NCI-H446 treated with DMSO at 0.1 percent for 48 hours (cell line): ENCODE results near the gene EPS8L2.

Source experiments
- DNase-seq: peaks from one replicate; lab custom pipeline; 2025; lab: John Stamatoyannopoulos, UW

EPS8L2 gene

DNA sequence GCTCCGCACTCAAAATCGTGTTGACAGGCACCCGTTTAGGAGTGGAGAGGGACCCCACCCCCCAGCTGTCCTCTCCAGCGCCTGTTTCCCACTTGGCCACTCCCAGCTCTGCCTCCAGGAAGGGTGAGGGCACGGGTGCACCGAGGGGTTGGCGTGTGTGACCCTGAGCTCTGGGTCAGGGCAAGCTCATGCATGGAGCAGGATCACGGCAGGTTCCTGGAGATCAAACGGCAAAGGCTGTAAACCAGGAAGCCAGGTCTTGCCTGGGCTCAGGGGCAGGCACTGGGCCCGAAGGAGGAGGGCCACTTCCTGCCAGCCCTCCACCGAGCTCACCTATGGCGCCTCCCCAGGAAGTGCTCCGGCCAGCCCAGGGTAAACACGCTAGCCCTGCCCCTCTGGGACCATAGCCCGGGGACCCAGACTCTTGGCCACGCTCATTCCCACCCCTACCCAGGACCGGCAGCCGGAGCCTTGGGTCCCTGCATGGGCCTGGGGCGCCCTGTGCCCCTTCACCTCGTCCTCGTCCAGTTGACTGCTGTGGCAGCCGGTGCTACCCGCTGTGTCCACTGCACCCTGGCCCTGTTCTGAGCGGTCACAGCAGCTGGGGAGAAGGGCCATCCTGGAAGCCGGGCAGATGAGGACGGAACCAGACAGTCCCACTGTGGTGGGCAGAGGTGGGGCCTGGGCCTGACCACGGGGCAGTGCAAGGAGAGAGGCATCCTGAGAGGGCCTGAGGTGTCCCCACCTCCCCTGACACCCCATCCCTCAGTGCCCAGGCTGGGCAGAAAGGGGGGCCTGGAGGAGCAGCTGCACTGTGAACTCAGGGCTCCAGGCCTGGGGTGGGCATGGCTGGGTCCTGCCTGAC is 1.0 kb upstream of the EPS8L2 start:
- DNase-seq: no peak

DNA sequence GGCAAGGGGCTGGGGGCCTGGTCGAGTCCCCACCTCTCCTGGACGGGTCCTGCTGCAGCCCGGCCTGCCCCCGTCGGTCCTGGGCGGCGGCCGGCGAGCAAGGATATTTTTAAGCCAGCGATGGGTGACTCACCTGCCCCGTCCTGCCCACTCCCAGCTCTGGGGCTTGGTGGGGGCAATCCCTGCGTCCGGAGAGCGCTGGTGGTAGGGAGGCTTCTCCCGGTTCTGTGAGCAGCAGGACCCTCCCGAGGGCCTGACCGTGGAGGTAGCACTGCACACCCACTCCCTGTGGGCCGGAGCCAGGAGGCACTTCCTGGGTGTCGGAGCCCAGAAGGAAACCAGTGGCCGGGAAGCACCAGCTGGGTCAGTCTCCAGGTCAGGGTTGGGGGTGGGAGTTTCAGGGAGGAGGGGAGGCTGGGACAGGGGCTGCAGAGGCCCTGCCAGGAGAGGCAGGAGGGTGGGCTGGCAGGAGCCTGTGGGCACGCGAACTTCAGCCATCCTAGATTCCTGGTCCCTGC is 467 bp downstream of the EPS8L2 start:
- no peak for DNase-seq

DNA sequence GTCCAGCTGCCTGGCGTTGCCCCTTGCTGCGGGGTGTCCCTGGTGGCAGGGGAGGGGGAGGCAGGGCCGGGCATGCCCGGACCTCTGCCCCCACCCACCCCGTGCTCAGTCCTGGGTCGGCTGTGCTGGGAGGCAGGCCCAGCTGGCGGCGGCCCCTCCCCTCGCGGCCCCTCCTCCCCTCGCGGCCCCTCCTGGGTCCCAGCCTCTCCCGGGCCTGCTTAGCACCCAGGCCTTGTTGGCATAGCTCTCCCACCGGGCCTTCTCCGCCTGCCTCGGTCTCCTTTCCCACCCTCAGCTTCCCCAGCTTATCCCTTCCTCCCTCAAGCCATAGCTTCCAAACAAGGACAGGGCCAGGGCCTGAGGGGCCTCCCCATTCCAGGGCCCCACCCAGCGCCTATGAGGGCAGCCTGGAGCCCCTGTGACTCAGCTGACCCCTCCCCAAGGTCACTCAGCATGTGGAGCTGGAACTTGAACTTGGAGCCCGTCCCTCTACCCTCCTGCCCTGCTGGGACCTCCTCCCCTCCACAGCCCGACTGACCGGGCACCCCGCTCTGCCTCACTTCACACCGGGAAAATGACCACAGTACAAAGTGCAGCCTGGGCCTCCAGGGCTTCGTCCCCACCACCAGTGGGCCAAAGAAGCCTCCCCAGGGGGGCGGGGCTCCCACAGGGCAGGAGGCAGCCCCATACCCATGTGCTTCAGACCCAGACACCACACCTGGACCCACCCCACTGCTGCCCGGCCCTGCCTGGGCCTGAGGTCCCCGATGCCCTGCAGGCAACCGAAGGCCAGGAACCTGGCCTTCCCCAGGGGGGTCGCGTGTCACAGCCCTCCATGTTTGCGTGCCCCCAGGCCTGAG is 1.2 kb downstream of the EPS8L2 start:
- DNase-seq: no peak

- no peak for DNase-seq
These were observed 1.9 kb downstream of the EPS8L2 start for GRCh38 chr11:707817-708420.

DNA sequence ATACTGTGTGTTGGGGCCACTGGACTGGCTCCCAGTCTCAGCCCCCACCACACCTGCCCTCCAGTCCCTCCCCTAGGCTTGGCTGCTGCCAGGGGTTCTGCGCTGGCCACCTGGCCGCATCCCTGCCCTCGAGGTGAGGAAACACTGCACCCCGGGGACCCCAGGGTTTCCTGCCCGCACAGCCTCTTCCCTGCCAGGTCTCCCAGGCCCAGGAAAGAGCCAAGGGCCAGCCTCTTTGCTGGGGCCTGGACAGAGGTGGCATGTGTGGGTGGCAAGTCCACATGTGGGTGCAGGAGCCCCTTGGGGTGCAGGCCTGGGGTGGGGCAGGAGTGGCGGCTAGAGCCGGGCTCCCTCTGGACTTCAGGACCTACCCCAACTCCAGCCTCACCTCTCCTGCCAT is 2.5 kb downstream of the EPS8L2 start:
- DNase-seq: no peak

DNA sequence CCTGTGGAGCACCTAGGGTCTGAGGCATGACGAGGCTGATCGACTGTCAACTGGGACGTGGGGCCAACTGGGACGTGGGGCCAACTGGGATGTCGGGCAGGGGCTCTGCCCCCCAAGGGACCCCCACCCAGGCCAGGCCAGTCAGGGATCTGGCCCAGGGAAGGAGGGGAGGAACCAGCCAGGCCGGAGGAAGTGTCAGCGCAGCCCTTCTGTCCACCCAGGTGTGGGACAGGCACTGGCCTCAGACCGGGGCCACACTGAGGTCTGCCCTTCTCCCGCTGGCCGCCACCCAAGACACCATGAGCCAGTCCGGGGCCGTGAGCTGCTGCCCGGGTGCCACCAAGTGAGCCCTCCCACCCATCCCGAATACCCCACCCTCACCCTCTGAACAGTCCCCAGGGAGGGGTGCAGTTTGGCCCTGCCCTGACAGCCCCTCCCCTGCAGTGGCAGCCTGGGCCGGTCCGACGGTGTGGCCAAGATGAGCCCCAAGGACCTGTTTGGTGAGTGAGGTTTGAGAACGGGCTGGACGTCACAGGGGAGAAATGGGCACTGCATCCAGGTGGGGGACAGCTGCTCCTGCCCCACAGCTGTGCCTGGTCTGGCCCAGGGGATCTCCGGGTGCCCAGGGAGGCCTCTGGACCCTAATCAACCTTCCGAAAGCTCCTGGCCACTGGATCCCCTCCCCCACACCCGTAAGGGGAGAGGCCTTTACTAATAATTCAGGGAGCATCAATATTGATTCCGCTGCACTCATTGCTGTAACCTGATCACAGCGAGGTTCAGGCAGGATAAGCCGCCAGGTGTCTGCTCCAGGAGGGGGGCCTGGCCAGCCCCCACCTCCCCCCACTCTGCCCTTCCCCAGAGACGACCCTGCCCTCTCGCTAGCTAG is 3.3 kb downstream of the EPS8L2 start:
- no peak for DNase-seq

GRCh38 chr11:714436-714835 is 8.4 kb downstream of the EPS8L2 start:
- DNase-seq: no peak

DNA sequence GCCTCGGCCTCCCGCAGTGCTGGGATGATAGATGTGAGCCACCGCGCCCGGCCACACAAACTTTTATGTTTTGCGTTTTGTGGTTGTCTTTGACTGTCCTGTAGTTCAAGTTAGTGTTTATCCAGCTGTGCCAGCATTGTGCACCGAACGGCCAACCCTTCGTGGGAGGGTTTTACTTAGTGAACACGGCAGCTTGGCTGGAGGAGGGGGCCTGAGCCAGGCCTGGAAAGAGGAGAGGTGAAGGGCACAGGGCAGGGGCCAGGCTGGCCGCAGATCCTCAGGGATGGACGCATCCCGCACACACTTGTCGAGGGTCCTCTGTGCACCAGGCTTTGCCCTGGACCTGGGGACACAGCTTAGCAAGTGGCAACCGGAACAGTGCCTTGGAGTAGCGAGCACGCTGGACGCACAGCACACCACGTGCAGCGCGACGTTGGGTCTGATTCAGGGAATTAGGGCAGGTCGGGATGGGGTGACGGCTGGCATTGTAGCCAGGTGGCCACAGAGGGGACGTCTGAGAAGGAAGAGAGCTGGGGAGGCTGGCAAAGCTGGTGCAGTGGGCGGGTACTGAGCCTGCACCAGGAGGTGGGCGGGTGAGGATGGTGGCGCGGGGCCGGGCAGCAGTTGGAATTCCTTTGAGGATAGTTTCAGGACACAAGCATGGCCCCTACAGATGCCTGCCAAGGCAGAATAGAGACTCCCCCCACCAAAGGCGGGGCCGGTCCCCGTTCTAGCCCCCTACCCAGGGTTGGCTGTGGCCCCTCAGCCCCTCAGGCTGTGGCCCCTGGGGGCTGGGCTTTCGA is 13.4 kb downstream of the EPS8L2 start:
- no peak for DNase-seq

DNA sequence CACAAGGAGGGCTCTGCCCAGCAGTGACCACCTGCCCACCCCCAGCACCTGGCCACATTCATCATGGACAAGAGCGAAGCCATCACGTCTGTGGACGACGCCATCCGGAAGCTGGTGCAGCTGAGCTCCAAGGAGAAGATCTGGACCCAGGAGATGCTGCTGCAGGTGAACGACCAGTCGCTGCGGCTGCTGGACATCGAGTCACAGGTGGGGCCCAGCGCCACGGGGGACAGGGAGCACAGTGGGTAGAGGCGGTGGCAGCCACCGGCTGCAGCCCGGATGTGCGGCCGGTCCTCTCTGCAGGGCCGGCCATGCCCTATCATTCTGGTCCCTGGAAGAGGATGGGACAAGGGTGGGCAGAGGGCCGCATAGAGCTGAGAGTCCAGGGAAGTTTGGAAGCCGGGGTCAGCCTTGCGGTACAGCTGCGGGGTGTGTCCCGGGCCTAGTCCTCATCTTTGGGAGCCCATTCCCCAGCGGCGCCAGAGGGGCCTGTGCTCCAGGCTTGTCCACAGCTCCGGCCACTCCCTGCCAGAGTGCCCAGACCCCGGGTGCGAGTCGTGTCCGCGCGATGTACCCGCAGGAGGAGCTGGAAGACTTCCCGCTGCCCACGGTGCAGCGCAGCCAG is 14.1 kb downstream of the EPS8L2 start:
- DNase-seq: no peak

DNA sequence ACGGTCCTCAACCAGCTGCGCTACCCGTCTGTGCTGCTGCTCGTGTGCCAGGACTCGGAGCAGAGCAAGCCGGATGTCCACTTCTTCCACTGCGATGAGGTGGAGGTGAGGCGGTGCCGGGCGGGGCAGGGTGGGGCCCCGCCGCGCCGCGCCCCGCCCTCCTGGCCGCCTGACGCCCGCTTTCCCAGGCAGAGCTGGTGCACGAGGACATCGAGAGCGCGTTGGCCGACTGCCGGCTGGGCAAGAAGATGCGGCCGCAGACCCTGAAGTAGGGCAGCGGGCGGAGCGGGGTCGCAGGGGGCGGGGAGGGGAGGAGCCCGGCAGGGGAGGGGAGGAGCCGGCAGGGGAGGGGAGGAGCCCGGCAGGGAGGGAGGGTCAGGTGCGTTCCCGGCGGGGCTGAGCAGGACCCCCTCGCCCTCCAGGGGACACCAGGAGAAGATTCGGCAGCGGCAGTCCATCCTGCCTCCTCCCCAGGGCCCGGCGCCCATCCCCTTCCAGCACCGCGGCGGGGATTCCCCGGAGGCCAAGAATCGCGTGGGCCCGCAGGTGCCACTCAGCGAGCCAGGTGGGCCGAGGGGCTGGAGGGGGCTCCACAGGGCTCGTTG is 14.7 kb downstream of the EPS8L2 start:
- no peak for DNase-seq

- DNase-seq: no peak
These were observed 15.3 kb downstream of the EPS8L2 start for GRCh38 chr11:721247-721740.

DNA sequence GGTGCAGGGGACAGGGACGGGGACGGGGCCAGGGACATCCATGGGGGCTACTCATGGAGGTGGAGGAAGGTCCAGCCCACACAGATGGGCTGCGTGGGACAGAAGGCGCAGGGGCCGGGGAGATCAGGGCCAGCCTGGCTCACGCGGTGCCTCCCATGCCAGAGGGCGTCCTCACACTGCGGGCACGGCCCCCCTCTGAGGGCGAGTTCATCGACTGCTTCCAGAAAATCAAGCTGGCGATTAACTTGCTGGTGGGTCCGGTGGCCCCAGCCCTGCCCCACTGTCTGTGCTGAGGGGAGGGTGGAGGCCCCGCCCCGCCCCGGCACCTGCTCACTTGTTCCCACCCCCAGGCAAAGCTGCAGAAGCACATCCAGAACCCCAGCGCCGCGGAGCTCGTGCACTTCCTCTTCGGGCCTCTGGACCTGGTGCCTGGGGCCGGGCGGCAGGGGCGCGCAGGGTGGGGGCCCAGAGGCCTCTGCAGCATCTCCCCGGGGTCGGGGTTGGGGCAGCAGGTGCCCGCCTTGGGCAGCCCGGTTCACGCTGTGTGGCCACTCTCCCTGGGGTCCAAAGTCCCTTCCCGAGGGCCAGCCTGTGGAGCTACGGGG is 15.8 kb downstream of the EPS8L2 start:
- DNase-seq: no peak

DNA sequence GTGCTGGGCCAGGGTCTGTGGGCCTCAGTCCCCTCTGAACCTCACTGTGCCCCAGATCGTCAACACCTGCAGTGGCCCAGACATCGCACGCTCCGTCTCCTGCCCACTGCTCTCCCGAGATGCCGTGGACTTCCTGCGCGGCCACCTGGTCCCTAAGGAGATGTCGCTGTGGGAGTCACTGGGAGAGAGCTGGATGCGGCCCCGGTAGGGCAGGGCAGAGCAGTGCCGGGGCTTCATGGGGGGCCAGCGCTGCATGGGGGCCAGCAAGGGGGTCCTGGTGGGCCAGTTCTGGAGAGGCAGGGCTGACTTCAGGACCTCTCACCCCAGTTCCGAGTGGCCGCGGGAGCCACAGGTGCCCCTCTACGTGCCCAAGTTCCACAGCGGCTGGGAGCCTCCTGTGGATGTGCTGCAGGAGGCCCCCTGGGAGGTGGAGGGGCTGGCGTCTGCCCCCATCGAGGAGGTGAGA is 16.3 kb downstream of the EPS8L2 start:
- no peak for DNase-seq

DNA sequence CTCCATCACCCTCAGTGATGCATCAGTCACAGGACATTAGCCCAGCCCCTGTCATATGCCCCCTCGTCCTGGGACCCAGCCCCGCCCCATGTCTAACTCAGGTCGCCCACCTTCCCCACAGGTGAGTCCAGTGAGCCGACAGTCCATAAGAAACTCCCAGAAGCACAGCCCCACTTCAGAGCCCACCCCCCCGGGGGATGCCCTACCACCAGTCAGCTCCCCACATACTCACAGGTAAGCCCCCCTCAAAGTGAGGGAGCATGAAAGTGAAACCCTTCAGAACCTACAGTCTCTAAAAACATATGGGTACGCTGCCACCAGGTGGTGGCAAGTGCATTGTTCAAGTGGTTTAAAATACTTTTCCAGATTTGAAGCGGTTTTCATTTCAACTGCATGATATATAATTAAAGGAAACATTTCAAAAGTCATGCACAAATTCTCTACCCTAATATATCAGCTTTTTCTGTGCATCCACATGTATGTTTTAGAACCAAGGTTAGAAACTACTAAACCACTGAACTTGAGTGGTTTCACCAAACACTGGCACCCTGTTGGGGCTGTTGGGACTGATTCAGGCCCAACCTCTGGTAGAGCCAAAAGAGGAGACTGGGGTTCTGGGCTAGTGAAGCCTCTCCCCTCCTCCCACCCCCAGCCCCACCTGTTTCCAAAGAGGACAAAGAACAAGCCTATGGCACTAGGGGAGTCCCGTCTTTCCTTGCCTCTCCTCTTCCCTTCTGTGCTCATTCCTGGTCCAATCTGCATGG is 17.3 kb downstream of the EPS8L2 start:
- DNase-seq: peak; percentile 15

- no peak for DNase-seq
These were observed 18.2 kb downstream of the EPS8L2 start for GRCh38 chr11:724049-724777.

DNA sequence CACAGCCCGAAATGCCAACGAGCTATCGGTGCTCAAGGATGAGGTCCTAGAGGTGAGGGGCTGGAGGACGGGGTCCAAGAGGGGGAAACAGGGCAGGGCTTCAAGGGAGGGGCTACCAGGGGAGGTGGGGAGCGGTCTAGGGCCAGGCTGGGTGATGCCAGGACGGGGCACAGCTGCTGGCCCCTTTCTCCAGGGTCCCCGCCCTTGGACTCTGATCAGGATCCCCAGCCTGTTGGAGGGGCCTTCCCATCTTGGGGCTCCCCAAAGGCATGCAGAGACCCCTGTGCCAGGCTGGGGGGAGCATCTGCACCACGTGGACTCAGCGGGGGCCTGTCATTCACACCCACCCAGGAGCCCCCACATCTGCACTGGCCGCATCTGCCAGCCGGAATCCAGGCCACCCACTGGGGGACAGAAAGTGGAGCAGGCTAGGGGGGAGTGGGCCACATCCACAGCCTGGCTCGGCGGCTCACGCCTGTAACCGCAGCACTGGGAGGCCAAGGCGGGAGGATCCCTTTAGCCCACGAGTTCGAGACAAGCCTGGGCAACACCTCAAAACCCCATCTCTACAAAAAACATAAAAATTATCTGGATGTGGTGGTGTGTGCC is 18.9 kb downstream of the EPS8L2 start:
- DNase-seq: no peak

DNA sequence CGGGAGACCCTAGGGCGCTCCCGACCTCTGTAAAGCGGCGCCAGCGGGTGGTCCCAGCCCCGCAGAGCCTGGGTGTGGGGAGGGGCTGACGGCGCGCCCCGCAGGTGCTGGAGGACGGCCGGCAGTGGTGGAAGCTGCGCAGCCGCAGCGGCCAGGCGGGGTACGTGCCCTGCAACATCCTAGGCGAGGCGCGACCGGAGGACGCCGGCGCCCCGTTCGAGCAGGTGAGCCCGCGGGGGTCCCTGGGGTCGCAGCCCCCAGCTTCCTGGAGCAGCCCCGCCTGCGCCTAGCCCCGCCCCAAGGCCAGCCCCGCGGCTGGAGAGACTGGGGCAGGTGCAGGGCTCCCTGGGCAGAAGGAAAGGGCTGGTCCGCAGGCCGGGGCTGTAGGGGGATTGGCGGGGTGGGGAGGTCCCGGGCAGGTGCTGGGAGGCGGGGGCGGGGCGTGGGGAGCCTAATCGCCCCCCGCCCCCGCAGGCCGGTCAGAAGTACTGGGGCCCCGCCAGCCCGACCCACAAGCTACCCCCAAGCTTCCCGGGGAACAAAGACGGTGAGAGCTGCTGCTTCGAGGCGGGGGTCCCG is 19.7 kb downstream of the EPS8L2 start:
- no peak for DNase-seq
